Activated CD8-positive, alpha-beta memory T cell treated with anti-CD3 and anti-CD28 coated beads, Interleukin-2, amount 50 U/mL, for 4 hours (primary cell): Measurements from ENCODE around the gene DMBT1.

Experiments used
- DNase-seq: peaks from one replicate; pipeline ENCODE4 v3.0.0-alpha.2; 2020

DMBT1 gene

GRCh38 chr10:122674781-122675180, 114.2 kb downstream of the DMBT1 start:
- no peak for DNase-seq

DNA sequence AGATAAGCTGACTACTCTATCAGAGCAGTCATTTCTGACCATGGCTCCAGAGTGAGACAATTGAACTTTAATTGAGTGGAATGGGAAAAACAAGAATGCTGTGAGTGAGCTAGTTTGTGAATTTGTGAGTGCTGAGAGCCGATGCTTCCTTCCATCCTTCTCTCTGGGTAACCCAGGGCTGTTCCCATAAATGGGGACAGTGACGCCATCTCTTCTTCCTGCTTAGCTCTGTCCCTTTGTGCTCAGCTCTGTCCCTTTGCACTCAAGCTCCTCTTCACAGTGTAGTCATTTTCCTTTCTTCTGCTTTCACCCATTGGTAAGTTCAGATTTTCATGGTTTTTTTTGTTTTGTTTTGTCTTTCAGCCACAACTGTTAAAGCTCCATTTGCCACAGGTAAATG, 114.7 kb downstream of the DMBT1 start:
- DNase-seq, result no peak

DNA sequence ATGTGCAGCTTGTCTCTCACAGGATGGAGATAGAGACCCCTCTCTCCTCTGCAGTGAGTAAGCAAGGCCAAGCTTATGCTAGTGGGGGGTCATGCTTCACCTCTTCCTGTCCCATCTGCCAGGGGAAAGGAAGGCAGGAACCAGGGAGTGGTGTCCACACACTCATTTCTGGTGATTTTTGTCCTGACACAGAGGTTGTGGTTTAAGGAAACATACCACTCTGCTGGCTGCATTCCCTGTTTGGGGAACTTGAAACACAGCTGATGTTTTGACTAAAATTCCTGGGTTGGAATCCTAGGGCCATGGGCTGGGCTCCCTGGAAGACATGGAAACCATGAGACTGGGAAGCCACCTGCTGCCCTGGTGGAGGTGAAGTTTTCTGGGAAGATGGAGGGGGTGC, 117.7 kb downstream of the DMBT1 start:
- DNase-seq, result no peak

GRCh38 chr10:122682522-122682921, 122.0 kb downstream of the DMBT1 start:
- no peak for DNase-seq

DNA sequence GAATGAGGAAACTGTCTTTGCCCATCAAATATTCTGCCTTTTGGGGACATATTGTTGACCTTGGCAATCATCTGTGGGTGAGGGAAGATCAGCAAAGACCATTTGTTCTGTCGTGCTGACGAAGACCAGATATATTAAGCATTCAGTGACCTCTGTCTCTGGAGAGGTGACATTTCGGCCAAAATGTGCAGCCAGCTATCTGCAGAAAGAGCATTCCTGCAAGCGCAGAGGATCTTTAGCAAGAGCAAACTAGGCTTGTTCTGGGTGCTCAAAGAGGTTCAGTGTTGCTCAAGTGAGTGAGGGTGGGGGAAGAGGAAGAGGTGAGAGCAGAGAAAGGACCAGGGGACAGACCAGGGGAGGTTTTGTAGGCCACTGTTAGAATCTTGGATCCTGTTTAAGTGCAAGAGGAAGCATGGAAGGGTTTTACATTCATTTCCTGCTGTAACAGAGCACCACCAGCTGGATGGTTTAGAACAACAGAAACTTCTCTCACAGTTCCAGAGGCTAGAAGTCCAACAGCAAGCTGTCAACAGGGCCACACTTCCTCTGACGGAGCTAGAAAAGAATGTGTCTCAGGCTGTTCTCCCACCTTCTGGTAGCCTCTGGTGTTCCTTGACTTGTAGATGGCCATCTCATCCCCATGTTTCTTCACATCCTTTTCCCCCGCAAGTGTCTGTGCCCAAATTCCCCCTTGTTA, 127.9 kb downstream of the DMBT1 start:
- DNase-seq, result no peak

DNA sequence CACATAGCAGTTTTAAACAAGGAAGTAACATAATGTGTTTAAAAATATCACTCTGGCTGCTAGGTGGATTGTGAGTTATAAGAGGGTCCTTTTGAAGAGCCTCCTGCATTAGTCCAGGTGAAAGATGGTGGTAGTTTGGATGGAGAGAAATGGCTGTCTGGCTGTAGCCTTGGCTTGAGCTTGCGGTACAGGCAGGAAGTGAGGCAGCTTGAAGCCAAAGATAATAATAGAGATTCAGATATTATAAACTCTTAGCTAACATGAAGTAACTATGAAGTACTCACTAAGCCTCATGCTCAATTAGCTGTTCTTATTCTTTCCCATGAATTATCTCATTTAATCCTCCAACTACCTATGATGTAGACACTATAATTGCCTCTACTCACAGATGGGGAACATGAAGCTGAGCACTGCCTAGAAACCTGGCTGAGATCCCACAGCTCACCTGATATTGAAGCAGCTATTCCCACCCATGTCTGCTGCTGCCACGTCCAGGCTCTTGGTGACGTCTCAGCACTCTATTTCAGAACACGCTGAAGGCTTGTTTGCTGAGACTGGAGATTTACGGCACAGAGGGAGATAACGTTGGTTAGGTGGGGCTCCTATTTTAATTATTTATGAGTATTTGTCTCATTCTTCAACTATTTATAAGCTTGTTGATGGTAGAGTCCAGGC, 128.7 kb downstream of the DMBT1 start:
- no peak for DNase-seq

GRCh38 chr10:122692744-122693143, 132.2 kb downstream of the DMBT1 start:
- DNase-seq, result no peak
